KMS-11 (cell line): ENCODE data around the gene WWC1.

Source experiments
- H2AFZ ChIP-seq: fragments of 200-600 bp; sonication (generic); 2 replicates; pipeline ENCODE4 v1.6.1; 2016; ENCODE audit warnings: antibody characterized with exemption, mixed run types, low read depth
- H3K27ac ChIP-seq: fragments of 200-600 bp; sonication (generic); 2 replicates; pipeline ENCODE4 v1.6.1; 2016; ENCODE audit warnings: mild to moderate bottlenecking, mixed run types
- H3K27me3 ChIP-seq: fragments of 200-600 bp; sonication (generic); 2 replicates; pipeline ENCODE4 v1.6.1; 2017; ENCODE audit warnings: mild to moderate bottlenecking, low read depth, mixed run types, moderate library complexity; ENCODE audit not compliant: insufficient read depth
- H3K36me3 ChIP-seq: fragments of 200-600 bp; sonication (generic); 2 replicates; pipeline ENCODE4 v1.6.1; 2017; ENCODE audit warnings: mild to moderate bottlenecking, mixed run types; ENCODE audit not compliant: insufficient read depth
- H3K4me1 ChIP-seq: fragments of 200-600 bp; sonication (generic); 2 replicates; pipeline ENCODE4 v1.6.1; 2016; ENCODE audit warnings: mild to moderate bottlenecking, low read depth, mixed run types; ENCODE audit not compliant: poor library complexity, severe bottlenecking
- H3K4me2 ChIP-seq: fragments of 200-600 bp; sonication (generic); 2 replicates; pipeline ENCODE4 v1.7.0; 2016; ENCODE audit warnings: mild to moderate bottlenecking, mixed run types
- H3K4me3 ChIP-seq: fragments of 200-600 bp; sonication (generic); IDR thresholded peaks from 2 replicates; pipeline ENCODE4 v1.6.1; 2017; ENCODE audit warnings: low read depth, low read length, mixed read lengths; ENCODE audit not compliant: insufficient read depth
- H3K79me2 ChIP-seq: fragments of 200-600 bp; sonication (generic); 2 replicates; pipeline ENCODE4 v1.6.1; 2016; ENCODE audit warnings: low read depth, mixed run types; ENCODE audit not compliant: insufficient read depth
- H3K9ac ChIP-seq: fragments of 200-600 bp; sonication (generic); 2 replicates; pipeline ENCODE4 v1.6.1; 2016; ENCODE audit warnings: mild to moderate bottlenecking, mixed run types
- H4K20me1 ChIP-seq: fragments of 200-600 bp; sonication (generic); 2 replicates; pipeline ENCODE4 v1.6.1; 2016; ENCODE audit warnings: mild to moderate bottlenecking, mixed run types; ENCODE audit not compliant: insufficient read depth
- TF ChIP-seq, protein P1 (sequence below): fragments of 200-600 bp; sonication (generic); conservative IDR thresholded peaks from 2 replicates; pipeline ENCODE4 v1.6.1; 2017; ENCODE audit warnings: low read depth, mild to moderate bottlenecking, antibody characterized with exemption, low read length, moderate library complexity, mixed read lengths

Gene WWC1

DNA sequence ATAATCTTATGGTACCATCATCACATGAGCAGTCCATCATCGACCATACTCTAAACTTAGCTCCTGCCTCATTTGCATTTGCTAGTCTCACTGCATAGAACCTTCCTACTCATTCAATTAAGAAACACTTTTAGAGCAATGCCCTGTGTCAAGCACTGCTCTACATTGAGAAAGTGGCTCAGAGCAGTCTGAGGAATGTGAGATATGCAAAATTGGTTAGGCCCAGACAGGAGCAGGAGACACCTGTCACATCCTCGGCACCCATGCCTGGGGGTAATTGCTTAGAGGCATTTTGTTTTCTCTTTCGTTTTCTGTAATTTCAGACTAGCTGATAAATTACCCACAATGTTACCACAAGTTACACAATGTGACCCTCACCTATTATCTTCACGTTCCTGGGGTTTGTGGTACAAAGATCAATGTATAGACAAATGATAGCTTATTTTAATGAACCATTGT is 189.9 kb downstream of the WWC1 start:
- Histone ChIP-seq H4K20me1 (no peaks in the 10 kb centered on the region), H3K27ac (no peak overlapping the region), H3K4me3 (no peak overlapping the region), H2AFZ (no peak overlapping the region), H3K27me3 (no peaks in the 10 kb centered on the region), H3K4me2 (no peak overlapping the region; the same call in 1 of the 2 replicates), H3K4me1 (peaks cover 26% of the 10 kb centered on the region), H3K9ac (no peak overlapping the region), H3K36me3 (no peaks in the 10 kb centered on the region), H3K79me2 (no peaks in the 10 kb centered on the region)
- TF ChIP-seq, protein P1, sequence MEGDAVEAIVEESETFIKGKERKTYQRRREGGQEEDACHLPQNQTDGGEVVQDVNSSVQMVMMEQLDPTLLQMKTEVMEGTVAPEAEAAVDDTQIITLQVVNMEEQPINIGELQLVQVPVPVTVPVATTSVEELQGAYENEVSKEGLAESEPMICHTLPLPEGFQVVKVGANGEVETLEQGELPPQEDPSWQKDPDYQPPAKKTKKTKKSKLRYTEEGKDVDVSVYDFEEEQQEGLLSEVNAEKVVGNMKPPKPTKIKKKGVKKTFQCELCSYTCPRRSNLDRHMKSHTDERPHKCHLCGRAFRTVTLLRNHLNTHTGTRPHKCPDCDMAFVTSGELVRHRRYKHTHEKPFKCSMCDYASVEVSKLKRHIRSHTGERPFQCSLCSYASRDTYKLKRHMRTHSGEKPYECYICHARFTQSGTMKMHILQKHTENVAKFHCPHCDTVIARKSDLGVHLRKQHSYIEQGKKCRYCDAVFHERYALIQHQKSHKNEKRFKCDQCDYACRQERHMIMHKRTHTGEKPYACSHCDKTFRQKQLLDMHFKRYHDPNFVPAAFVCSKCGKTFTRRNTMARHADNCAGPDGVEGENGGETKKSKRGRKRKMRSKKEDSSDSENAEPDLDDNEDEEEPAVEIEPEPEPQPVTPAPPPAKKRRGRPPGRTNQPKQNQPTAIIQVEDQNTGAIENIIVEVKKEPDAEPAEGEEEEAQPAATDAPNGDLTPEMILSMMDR = no peak

DNA sequence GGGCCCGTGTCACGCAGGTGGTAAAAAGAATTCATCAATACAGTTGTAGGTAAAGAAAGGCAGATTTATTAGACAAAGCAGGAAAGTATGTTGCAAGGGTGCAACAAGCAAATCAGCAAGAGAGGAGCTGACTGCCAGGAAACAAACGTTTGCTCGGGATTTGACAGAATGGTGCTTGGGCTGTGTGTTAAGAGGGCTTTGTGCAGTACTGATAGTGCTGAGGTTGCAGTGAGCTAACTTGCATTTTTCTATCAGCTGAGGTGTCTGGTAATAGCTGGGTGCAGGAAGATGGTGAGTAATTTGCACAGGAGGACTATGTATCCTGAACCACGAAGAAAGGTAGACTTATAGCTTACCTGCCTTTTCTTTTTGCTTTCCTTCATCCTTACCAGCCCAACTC is 190.9 kb downstream of the WWC1 start:
- TF ChIP-seq, protein P1 = no peak
- Histone ChIP-seq H3K79me2 (peaks cover 3% of the 10 kb centered on the region; the same call in 1 of the 2 replicates), H3K4me3 (no peak overlapping the region), H3K9ac (no peak overlapping the region), H3K4me1 (peaks cover 27% of the 10 kb centered on the region), H2AFZ (no peak overlapping the region), H3K36me3 (no peaks in the 10 kb centered on the region), H3K4me2 (no peak overlapping the region), H3K27ac (no peak overlapping the region), H3K27me3 (no peaks in the 10 kb centered on the region), H4K20me1 (no peaks in the 10 kb centered on the region)

DNA sequence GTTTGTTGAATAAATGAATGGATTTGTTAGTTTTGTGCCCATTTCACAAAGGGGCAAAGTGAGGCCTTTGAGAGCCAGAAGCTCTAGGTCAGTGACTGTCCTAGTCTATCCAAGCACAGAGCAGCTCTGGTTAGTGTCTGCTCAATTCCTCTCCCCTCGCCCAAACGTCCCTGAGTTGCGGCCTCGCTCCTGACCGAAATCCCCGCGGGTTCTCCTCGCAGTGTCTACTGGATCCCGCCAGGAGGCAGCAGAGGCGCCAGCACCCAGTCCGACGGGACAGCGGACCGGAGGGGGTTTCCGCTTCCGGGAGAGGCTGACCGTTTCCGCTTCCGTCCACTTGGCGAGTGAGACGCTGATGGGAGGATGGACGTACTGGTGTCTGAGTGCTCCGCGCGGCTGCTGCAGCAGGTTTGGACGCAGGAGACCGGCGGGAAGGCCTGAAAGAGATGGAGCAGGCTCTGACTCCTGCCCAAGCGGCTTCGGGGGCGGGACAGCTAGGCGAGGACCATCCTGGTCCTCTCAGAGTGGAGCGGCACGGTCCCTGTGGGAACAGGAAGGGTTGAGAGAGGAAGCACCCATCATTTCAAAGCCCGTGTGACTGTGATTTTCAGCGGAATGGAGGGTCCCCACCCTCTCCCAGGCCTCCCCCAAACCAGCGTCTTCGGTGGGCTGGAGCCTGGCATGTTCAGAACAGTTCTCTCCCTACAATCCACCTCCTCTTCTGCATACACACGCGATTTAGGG is 194.9 kb downstream of the WWC1 start, which contains the start of gene RARS1:
RARS1 (plus strand) TSS at position 336 of the 744 bp plus-strand sequence; CDS start at position 364, 28 bp downstream.
- Histone ChIP-seq H4K20me1 (no peaks in the 10 kb centered on the region), H3K27me3 (no peaks in the 10 kb centered on the region), H3K36me3 (no peaks in the 10 kb centered on the region), H3K4me2 (peak within 1 kb of the TSS; percentile 57), H3K79me2 (peaks cover 12% of the 10 kb centered on the region; the same call in 1 of the 2 replicates), H3K4me1 (peaks cover 23% of the 10 kb centered on the region), H2AFZ (peak within 1 kb of the TSS; percentile 58), H3K4me3 (no peak within 1 kb of the TSS), H3K27ac (no peak within 1 kb of the TSS), H3K9ac (peak within 1 kb of the TSS; percentile 18; the same call in 1 of the 2 replicates)
- TF ChIP-seq, protein P1 = peak; percentile 67

DNA sequence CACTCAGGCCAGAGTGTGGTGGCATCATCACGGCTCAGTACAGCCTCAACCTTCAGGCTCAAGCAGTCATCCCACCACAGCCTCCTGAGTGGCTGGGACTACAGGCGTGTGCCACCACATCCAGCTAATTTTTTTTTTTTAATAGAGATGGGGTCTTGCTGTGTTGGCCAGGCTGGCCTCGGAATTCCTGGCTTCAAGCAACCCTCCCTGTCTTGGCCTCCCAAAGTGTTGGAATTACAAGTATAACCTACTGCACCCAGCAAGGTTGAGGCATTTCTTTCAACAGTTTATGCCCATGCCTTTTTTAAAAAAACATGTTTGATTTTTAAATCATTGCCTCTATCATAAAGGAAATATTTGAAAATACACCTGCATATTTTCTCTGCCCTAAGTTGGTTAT is 197.6 kb downstream of the WWC1 start:
- Histone ChIP-seq H3K4me2 (no peak overlapping the region), H3K27me3 (no peaks in the 10 kb centered on the region), H3K9ac (no peak overlapping the region), H3K36me3 (no peaks in the 10 kb centered on the region; the same call in 1 of the 2 replicates), H3K27ac (no peak overlapping the region), H2AFZ (no peak overlapping the region), H3K79me2 (peaks cover 12% of the 10 kb centered on the region; the same call in 1 of the 2 replicates), H3K4me3 (no peak overlapping the region), H3K4me1 (peaks cover 10% of the 10 kb centered on the region), H4K20me1 (no peaks in the 10 kb centered on the region)
- TF ChIP-seq, protein P1 = no peak
